ENCODE data around the gene RAI1.
"Not testable (repeated sequence)": the region's sequence is repeated elsewhere in the genome, so short reads cannot be mapped to it uniquely, and the experiment has no call there.

RAI1 gene

DNA sequence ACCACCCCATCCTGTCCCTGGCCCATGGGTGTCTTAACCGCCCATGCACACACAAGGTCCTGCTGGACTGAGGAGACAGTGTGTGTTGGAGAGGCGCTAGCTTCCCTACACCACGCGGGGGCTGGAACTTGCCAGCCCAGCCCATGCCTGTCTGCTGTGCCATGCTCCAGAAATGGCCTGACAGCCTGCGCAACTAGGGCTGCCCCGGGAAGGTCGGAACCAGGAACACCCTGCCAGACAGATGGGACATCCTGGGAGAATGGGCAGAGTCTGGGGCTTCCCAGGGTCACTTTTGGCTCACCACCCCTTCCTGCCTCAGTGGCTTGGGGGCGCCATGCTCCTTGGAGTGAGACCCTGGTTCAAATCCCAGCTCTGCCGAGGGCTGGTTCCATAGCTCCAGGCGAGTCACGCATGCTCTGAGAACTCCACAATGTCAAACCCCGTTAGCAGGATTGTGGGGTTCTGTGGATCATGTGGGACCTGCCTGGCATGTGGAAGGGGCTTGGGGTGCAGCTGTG, 119.3 kb downstream of the RAI1 start:
- no peak for DNase-seq (ENCODE audit: low read depth)

DNA sequence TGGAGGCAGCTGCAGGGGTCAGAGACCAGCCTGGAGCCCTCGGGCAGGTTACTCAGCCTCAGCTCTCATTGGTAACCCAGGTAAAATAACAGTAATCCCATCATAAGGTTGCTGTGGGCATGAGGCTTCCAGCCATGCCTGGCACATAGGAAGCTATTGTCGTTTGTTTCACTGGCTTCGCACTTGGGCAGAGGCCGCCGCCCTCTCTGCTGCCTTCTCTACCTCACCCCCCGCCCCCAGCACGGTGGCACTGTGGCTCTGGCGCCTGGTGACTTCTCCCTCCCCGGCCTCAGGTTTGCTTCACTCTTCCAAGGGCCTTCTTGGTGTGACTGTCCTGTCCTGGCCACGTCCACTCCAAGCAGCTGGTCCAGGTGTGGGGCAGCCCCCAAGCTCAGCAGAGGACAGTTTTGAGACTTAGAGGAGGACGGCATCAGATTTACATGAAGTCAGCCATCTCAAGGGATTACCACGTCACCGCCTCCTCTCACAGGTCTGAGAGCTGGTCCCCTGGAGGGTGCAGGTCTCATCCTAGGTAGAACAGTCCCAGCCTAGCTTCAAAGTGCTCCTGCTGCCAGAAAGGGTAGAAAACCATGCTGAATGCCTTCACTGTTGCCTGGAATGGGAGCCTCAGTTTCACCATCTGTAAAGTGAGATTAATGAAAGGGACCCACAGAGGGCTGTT, 120.7 kb downstream of the RAI1 start:
- no peak for DNase-seq (ENCODE audit: low read depth)

DNA sequence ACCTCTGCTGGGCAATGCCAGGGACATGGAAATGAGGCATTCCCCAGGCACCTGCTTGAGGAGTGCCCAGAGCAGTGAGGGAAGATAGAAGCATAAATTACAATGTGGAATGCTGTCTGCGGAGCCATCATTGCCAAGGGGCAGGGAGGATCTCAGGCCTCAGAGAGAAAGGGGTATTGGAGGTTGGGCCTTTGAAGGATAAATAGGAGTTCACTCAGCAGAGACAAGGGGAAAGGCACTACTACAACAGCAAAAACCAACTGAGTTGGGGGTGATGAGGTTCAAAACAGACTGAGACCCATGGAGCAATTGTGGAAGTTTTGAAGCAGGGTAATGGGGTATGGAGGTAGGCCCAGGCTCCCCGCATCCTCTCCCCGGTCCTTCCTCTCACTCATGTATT, 122.7 kb downstream of the RAI1 start:
- DNase-seq (ENCODE audit: low read depth) = no peak

DNA sequence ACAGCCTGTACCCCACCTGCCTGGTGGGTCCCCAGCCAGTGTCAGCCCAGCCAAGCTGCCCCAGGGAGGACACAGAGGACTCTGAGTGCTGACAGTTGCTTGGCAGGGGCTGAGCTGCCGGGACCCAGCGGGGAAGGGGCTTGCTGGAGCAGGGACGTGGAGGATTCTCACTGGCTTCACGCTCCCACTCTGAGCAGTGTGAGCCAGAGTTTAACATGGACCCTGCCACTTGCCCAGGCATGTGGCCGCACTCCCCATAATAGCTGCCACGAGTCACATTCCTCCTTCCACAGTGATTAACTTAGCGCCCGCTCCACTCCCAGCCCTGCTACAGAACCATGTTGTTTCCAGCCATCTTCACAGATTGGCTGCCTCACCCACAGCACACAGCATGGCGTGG, 124.3 kb downstream of the RAI1 start:
- DNase-seq (ENCODE audit: low read depth) = no peak

DNA sequence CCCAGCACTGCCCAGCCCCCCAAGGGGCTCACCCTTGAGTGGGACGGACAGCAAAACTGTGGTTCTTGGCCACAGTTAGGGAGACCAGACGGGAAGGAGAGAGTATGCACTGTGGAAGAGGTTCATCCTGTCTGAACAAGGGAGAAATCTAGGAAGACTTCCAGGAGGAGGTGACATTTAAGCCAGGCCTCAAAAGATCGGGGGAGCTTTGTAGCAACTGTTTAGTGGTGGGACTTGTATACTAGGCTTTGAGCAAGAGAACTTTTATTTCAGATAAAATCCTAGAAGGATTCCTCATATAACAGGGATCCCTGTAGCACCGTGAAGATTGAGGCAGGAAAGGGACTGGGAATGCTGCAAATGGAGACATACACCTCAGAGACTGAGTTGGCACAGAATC, 124.8 kb downstream of the RAI1 start:
- no peak for DNase-seq (ENCODE audit: low read depth)

DNA sequence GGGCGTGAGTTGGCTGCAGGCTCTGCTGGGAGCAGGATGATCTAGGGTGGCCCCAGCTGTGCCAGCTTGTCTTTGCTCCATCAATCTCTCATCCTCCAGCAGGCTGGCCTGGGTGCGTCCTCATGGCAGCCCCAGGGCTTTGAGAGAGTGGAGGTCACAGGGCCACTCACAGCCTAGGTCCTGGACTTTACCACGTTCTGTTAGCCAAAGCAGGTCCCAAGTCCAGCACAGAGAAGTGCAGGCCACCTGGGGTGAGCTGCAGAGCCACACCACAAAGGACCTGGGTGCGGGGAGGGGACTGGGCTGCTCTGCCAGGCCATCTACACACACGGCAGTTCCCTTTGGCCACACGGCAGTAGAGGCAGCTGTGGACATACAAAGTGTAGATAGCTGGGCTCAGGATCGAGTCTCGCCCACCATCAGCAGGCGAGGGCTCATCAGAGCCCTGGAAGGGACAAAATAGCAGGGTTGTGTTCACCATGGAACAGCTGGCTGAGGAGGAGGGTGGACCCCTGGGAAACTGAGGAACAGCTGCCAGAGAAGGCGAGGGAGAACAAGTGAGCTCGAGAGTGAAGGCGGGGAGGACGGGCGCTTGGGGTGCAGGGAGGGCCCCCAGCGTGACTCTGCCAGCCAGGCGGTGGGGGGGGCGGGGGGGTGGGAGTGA, 125.5 kb downstream of the RAI1 start:
- no peak for DNase-seq (ENCODE audit: low read depth)

DNA sequence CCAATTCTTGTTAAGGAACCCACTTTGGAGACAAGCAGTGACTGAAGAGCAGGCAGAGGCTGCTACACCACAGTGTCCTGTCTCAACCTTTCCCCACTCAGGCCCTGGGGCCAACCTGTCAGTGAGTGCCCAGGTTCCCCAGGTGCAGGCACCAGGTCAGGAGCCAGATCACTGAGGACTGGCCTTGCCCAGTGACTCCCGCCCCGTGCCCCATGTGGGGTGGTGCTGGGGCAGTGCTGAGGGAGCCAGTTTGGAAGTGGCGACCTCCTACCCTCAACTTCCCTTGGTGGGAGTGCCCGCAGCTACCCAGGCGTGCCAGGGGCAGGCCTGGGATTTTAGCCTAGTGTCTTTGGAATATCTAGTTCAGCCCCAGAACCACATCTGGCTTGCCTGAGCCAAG, 126.2 kb downstream of the RAI1 start:
- no peak for DNase-seq (ENCODE audit: low read depth)

DNA sequence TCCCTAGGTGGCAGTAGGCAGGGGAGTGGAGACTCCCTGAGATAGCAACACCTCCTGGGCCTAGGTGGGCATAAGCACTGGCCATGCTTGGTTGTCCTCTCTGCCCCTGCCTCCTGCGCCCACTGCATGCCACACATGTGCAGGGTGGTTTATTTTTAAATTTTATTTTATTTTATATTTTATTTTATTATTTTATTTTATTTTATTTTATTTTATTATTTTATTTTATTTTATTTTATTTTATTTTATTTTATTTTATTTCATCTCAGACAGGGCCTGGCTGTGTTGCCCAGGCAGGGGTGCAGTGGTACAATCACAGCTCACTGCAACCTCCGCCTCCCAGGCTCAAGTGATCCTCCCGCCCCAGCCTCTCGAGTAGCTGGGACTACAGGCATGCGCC, 126.9 kb downstream of the RAI1 start:
- DNase-seq (ENCODE audit: low read depth) = not testable (repeated sequence)

DNA sequence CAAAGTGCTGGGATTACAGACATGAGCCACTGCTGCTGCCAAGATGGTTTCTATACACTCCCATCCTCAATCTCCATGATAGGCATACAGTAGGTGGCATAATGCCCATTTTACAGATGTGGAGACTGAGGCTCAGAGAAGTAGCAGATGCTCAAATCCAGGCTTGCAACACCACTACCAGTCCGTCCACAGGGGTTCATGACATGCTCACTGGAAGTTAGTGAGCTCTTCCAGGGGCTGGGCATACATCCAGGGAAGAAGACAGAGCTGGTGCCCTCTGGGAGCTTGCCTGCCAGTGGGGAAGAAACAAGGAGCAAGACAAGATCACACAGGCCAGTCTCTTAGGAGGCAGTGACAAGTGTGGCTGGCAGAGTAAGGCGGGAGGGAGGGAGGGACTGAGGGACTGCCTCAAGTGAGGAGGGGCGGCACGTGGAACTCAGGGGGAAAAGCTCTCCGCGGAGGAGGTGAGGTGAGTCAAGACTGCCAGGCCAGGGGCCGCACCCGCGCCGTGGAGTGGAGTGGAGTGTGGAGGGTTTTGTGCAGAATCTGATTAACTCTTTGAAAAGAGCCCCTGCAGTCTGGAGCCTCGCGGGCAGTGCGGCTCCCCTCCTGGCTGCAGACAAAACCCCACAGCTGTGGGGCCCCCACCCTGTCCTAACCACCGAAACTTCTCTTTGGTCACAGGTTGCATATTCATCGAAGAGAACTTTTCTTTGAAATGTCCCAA, 127.6 kb downstream of the RAI1 start:
- DNase-seq (ENCODE audit: low read depth) = no peak

DNA sequence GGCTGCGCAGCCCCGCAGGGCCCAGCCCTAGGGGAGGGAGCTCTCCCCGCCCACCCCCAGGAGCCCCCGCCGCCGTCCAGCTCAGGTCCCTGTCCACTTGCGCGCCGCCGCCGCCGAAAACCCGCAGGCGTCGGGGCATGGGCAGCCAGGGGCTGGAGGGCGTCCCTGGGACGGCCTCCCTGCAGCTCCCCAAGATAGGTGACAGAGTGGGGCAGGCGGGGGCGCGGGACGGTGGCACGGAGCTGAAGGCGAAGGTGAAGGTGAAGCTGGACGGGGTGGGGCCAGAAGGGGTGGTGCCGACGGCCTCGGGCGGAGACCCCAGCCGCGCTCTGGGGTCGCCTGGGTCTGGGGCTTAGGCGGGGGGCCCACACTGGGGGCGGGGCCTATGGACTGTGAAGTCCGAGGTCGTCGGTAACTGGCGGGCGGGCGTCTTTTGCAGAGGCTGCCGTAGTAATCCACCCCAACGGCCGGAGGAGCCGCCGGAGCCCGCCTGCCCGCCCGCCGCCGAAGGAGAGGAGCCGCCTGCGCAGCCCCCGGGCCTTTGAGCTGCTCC, 128.3 kb downstream of the RAI1 start:
- no peak for DNase-seq (ENCODE audit: low read depth)

DNA sequence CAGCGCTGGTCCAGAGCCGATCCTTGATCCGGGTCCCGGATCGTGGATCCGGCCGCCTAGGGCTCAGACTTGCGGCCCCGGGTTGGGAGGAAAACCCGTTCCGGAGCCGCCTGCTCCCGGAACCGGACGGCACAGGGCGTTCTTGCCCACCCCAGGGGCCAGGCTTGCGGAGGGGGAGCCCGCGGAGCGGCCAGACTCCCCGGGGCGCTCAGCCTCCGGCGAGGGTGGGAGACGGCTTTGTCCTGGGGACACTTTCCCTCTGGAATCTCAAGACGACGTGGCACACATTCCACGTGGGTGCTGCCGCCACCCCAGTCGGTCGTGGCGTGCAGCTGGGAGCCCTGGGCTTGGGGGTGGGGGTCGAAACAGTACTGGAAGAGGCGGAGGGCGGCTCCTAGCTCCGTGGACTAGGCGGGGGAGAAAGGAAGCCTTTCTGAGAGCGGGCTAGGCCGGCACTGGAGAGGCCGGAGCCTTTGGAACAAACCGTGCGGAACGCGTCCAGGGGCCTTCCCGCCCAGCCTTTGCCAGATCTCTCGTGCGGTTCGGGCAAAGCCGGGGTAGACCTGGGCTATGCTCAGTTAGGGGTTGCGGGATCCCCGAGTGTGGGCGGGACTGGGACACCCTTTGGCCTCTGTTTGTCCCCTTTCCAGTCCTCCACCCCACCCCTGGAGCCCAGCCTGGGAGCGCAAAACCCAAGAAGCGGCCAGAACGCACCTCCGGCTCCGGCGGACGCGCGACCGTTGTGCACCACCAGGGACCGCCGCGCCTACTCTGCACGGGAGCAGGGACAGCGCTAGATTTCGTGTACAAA, 129.0 kb downstream of the RAI1 start:
- DNase-seq (ENCODE audit: low read depth) = no peak

DNA sequence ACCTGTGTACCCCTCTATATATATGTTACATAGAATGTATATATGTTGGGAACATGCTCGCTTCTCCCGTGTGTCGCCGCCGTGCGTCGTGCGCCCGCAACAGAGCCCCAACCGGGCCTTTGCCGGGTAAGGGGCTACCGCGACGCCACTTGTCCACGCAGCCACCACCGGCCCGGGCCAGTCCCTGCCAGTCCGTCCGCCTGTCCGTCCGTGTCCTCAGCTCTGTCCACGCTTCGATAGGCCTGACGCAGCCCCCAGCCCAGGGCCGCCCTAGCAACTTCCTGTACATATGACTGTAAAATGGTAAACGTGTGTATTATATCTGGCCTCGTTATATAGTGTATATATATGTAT, 129.6 kb downstream of the RAI1 start:
- no peak for DNase-seq (ENCODE audit: low read depth)

DNA sequence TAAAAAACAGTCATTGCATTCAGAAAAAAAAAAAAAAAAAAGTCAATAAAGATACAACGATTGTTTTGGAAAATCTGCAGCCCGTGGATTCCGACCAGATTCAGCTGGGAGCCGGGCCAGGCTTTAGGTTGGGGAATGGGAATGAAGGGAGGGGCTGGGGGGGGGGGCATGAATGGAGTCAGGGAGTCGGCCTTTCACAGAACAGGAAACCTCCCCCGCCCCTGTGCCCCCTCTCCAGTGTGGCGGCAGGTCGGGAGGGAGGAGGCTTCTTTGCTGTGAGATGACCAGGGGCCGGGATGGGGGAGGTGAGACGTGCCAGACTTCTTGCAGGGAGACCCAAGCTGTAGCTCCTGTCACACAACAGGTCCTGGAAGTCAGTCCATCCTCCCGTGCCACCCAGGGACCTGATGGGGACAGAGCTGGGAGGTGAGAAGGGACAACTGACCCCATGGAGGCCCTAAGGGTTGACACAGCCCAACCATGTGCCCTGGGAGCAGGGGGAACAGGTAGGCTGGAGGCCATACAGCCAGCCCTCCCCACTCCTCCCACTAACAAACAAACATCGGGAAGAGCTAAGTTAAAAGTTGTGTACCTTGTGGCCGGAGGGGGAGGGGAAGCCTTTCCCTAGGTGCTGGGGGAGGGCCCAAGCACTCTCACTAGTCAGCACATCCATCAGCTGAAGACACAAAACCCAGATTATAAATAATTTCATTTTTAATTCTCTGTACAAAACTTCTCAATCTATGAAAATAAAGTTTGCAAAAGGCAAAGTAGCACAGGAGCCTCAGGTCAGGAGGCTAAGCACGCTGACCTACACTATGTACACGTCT, 130.3 kb downstream of the RAI1 start:
- no peak for DNase-seq (ENCODE audit: low read depth)

DNA sequence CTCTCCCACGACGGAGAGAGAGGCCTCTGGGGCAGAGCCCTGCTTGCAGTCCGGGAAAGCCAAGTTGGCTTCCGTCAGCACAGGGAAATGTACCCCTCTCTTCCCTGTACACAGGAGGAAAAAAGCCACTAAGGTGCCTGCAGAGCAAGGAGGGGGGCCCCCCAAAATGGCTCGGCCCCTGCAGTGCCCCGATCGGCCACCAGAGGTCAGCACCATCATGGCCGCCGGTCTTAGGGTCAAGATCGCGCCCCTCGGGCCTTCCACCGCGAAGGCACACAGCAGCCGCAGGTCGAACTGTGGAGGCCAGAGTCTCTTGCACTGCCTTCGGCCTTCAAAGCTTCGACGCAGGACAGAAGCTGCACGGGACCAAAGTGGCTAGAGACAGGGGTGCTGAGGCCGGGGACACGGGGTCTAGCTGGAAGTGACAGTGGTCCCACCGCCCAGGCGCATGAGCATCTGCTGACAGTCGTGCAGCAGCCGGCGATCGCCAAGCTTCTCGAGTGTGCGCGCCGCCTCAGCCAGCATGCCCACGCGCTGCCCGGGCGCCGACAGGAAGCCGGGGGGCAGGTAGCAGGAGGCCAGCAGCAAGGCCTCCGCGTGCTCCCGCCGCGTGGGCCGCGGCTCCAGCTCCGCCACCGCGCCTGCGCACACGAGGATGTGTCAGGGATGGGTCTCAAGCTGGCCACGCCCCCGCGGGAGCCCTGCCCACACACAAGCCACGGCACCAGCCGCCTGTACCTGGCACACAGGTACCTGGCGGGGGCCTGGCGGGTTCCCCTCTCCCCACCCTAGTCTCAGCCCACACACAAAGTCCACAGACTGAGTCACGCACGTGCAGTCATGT, 131.2 kb downstream of the RAI1 start:
- no peak for DNase-seq (ENCODE audit: low read depth)

DNA sequence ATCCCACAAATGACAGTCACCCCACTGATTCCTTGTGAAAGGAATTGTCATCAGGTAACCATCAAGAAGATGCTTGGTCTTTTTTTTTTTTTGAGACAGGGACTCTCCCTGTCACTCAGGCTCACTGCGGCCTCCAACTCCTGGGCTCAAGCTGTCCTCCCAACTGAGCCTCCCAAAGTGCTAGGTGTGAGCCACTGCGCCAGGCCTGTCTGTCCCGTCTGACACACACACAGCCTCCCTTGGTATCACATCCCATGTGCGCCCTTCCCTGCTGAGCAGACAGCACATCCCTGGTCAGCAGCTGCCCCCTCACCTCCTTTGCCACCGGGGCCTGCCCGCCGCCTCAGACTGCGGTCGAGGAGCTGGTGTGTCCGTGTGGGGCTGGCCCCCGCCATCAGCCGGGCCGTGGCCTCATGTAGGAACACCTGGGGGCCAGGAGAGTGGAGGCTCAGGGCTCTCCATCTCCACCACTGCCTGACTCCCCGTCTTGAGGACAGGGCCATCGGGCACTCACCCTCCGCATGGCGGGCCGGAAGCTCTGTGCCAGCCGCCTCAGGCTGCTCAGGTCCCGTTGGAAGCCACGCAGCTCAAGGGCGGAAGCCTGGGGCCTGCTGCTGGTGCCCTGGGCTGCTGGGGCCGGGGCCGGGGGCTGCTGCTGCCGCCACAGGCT, 131.9 kb downstream of the RAI1 start:
- DNase-seq (ENCODE audit: low read depth) = no peak

DNA sequence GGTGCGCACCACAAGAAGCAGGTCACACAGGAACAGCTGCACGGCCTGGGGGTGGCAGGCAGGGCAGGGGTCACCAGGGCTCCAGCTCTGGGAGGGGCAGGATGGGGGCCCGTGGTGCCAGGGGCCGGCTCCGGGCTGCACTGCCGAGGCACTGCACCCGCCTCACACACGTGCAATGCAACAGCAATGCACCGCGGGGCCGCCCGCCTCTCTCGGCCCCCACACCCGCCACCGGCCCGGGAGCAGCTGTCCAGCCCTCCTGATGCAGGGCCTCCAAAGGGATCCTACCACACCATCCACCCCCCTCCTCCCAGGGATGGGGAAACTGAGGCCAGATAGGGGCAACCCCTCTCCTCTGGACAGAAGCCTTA, 132.5 kb downstream of the RAI1 start:
- DNase-seq (ENCODE audit: low read depth) = no peak

DNA sequence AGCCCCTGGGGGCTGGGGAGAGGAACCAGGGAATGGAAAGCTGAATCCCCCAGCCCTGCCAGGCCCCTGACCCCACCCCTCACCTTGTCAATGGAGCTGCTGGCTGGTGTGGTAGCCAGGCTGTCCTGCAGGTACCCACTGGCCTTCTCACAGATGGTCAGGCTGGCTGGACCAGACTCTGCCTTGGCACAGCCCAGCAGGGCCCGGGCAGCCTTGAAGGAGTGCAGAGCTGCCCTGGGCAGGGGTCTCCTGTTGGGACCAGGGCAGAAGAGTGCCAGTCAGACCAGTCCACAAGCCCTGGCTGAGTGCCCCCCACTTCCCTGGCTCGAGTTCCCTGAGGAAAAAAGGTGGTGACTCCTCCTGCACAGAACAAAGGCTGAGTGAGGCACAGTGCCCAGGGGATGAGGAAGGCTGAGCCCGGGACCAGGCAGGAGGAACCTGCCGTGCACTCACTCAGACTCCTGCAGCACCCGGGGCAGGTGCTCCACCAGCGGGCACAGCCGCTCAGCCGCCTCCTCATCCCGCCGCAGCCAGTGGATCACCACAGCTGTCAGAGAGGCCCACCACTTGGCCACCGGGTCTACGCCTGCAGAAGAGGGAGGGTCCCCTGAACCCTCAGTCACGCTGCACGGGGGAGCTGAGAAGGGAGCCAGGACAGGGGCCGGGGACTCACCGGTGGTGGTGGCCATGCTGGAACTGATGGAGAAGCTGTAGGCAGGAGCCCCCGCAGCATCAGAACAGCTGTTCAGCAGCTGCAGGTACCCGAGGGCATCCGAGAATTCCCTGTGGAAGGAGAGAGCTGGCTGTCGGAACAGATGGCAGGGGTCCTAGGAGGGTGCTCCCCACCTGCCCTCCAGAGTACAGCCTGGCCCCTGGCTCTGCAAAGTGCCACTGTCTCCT, 133.2 kb downstream of the RAI1 start:
- no peak for DNase-seq (ENCODE audit: low read depth)

DNA sequence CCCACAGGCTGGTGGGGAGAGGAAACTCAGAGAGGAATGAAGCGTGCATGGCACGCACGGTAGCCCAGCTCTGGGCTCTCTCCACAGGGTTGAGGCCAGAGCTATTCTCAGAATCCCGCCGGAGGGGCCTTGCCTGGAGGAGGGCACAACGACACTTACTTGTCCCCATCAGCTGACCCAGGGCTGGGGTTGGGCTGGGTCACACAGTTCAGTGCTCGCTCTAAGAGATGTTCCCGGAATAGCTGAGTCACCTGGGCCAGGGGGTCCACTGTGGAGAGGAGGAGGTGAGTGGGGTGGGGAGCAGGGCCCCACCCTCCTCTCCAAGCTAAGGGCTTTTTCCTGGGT, 133.8 kb downstream of the RAI1 start:
- no peak for DNase-seq (ENCODE audit: low read depth)

Measured in stromal cell of bone marrow (primary cell).